Measurements from ENCODE around the gene MOCS2.
A peak's percentile ranks its signal among the peaks of the same experiment; 100 is the strongest.

The MOCS2 gene

GRCh38 chr5:53127107-53127506 lies 17.6 kb upstream of the MOCS2 start:
- Mint-ChIP-seq H3K36me3 (ENCODE audit: low read depth) (no peaks in the 10 kb centered on the region), H3K4me1 (peaks cover 10% of the 10 kb centered on the region), H3K9me3 (no peaks in the 10 kb centered on the region), H3K27me3 (ENCODE audit: low read depth) (no peaks in the 10 kb centered on the region), H3K4me3 (no peak overlapping the region), H3K27ac (peak overlapping the region in 2 of 3 experiments; percentile 8 to 52)
- no peak for TF ChIP-seq CTCF (IDR thresholded peaks at IDR 0.05; ENCODE audit: unreplicated experiment in 3 of 3)

GRCh38 chr5:53126521-53126920 lies 17.0 kb upstream of the MOCS2 start:
- Mint-ChIP-seq H3K9me3 (no peaks in the 10 kb centered on the region), H3K4me3 (no peak overlapping the region), H3K27ac (peak overlapping the region in 1 of 3 experiments; percentile 52), H3K27me3 (ENCODE audit: low read depth) (peaks cover 4% of the 10 kb centered on the region), H3K4me1 (peaks cover 10% of the 10 kb centered on the region), H3K36me3 (ENCODE audit: low read depth) (no peaks in the 10 kb centered on the region)
- no peak for TF ChIP-seq CTCF (IDR thresholded peaks at IDR 0.05; ENCODE audit: unreplicated experiment in 3 of 3)

- Mint-ChIP-seq H3K36me3 (ENCODE audit: low read depth) (no peaks in the 10 kb centered on the region), H3K4me1 (peaks cover 10% of the 10 kb centered on the region), H3K27me3 (ENCODE audit: low read depth) (peaks cover 8% of the 10 kb centered on the region)
Observed at GRCh38 chr5:53123702-53124101, 14.1 kb upstream of the MOCS2 start.

GRCh38 chr5:53120165-53120564 lies 10.6 kb upstream of the MOCS2 start:
- Mint-ChIP-seq H3K27ac (no peak overlapping the region), H3K4me3 (no peak overlapping the region), H3K4me1 (no peaks in the 10 kb centered on the region), H3K27me3 (ENCODE audit: low read depth) (peaks cover 8% of the 10 kb centered on the region), H3K9me3 (no peaks in the 10 kb centered on the region), H3K36me3 (ENCODE audit: low read depth) (no peaks in the 10 kb centered on the region)
- TF ChIP-seq CTCF (IDR thresholded peaks at IDR 0.05; ENCODE audit: unreplicated experiment in 3 of 3) = no peak

More at GRCh38 chr5:53123702-53124101, 14.1 kb upstream of the MOCS2 start:
- H3K27ac Mint-ChIP-seq = no peak overlapping the region
- peak in 2 of 3 experiments; percentile 9 to 42 for TF ChIP-seq CTCF (IDR thresholded peaks at IDR 0.05; ENCODE audit: unreplicated experiment in 3 of 3)
- H3K4me3 Mint-ChIP-seq = no peak overlapping the region
- no peaks in the 10 kb centered on the region for H3K9me3 Mint-ChIP-seq

- H3K36me3 Mint-ChIP-seq (ENCODE audit: low read depth) = no peaks in the 10 kb centered on the region
- no peak overlapping the region for H3K27ac Mint-ChIP-seq
- no peaks in the 10 kb centered on the region for H3K4me1 Mint-ChIP-seq
- TF ChIP-seq CTCF (IDR thresholded peaks at IDR 0.05; ENCODE audit: unreplicated experiment in 3 of 3) = no peak
- peaks cover 8% of the 10 kb centered on the region for H3K27me3 Mint-ChIP-seq (ENCODE audit: low read depth)
- H3K4me3 Mint-ChIP-seq = no peak overlapping the region
- no peaks in the 10 kb centered on the region for H3K9me3 Mint-ChIP-seq
Observed at GRCh38 chr5:53118879-53119278, 9.3 kb upstream of the MOCS2 start.

GRCh38 chr5:53116597-53116996 lies 7.0 kb upstream of the MOCS2 start:
- Mint-ChIP-seq H3K9me3 (no peaks in the 10 kb centered on the region), H3K4me1 (no peaks in the 10 kb centered on the region), H3K36me3 (ENCODE audit: low read depth) (no peaks in the 10 kb centered on the region), H3K4me3 (no peak overlapping the region), H3K27ac (no peak overlapping the region), H3K27me3 (ENCODE audit: low read depth) (peaks cover 5% of the 10 kb centered on the region)
- TF ChIP-seq CTCF (IDR thresholded peaks at IDR 0.05; ENCODE audit: unreplicated experiment in 3 of 3) = no peak
